ENCODE data around the gene LPP.

The LPP gene

GRCh38 chr3:188255190-188255589, 101.2 kb downstream of the LPP start:
- DNase-seq, result no peak

- no peak for DNase-seq
These were observed 102.8 kb downstream of the LPP start for GRCh38 chr3:188256758-188257157.

GRCh38 chr3:188257384-188258026, 103.5 kb downstream of the LPP start:
- DNase-seq, result no peak

GRCh38 chr3:188259191-188259590, 105.2 kb downstream of the LPP start:
- DNase-seq, result no peak

GRCh38 chr3:188259596-188259995, 105.6 kb downstream of the LPP start:
- DNase-seq, result no peak

- DNase-seq, result no peak
These were observed 107.1 kb downstream of the LPP start for GRCh38 chr3:188261011-188261410.

GRCh38 chr3:188262488-188262887, 108.5 kb downstream of the LPP start:
- DNase-seq, result no peak

GRCh38 chr3:188262913-188263683, 109.1 kb downstream of the LPP start:
- DNase-seq, result peak; percentile 64

GRCh38 chr3:188264226-188265207, 110.6 kb downstream of the LPP start:
- no peak for DNase-seq

- no peak for DNase-seq
These were observed 112.8 kb downstream of the LPP start for GRCh38 chr3:188266562-188267274.

- no peak for DNase-seq
These were observed 113.9 kb downstream of the LPP start for GRCh38 chr3:188267790-188268335.

GRCh38 chr3:188268336-188268735, 114.4 kb downstream of the LPP start:
- DNase-seq, result peak; percentile 14

GRCh38 chr3:188269040-188269439, 115.1 kb downstream of the LPP start:
- DNase-seq, result no peak

- DNase-seq, result no peak
These were observed 116.5 kb downstream of the LPP start for GRCh38 chr3:188270423-188270972.

- no peak for DNase-seq
These were observed 117.4 kb downstream of the LPP start for GRCh38 chr3:188271226-188271914.

GRCh38 chr3:188272481-188273372, 118.8 kb downstream of the LPP start:
- no peak for DNase-seq

GRCh38 chr3:188274249-188274915, 120.4 kb downstream of the LPP start:
- DNase-seq, result no peak

GRCh38 chr3:188276375-188276774, 122.4 kb downstream of the LPP start:
- no peak for DNase-seq

- no peak for DNase-seq
These were observed 124.9 kb downstream of the LPP start for GRCh38 chr3:188278717-188279324.
